HG02943 (cell line): ENCODE measurements around the gene DCP1A.
"Not testable (repeated sequence)": the region's sequence is repeated elsewhere in the genome, so short reads cannot be mapped to it uniquely, and the experiment has no call there.

ENCODE experiments used
- ATAC-seq: cut with Tn5 transposase; IDR thresholded peaks from one replicate; pipeline ENCODE4 v1.9.1; 2021; ENCODE audit warnings: mild to moderate bottlenecking, low read depth, moderate library complexity; ENCODE audit not compliant: unreplicated experiment

The DCP1A gene

GRCh38 chr3:53347261-53348064, at the start of gene DCP1A:
Gene DCP1A (minus strand): TSS chr3:53347543. CDS start chr3:53347517, 26 bp downstream.
- ATAC-seq: peak; percentile 94

GRCh38 chr3:53384465-53385423, 37.4 kb upstream of the DCP1A start:
- ATAC-seq: no peak

- ATAC-seq: no peak
These were observed 34.8 kb upstream of the DCP1A start for GRCh38 chr3:53382106-53382505.

DNA sequence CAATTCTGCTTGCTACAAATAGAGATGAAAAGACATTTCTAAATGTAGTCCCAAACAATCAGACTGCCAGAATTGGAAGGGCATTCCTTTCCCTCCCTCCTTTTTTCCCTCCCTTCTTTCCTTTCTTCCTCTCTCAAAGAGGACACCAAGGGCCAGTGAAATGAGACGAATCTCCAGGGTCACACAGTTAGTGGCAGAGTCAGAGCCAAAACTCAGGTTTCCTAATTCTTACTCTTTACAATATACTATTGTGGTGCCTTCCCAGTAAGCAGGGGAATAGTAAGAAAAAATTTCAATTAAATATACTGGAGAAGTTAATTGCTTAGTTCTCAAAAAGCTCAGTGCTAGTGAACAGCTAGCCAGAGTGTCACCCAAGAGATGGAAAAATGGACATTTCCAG, 33.0 kb upstream of the DCP1A start:
- no peak for ATAC-seq

GRCh38 chr3:53379898-53380297, 32.6 kb upstream of the DCP1A start:
- no peak for ATAC-seq

GRCh38 chr3:53377794-53378193, 30.5 kb upstream of the DCP1A start:
- ATAC-seq: no peak

DNA sequence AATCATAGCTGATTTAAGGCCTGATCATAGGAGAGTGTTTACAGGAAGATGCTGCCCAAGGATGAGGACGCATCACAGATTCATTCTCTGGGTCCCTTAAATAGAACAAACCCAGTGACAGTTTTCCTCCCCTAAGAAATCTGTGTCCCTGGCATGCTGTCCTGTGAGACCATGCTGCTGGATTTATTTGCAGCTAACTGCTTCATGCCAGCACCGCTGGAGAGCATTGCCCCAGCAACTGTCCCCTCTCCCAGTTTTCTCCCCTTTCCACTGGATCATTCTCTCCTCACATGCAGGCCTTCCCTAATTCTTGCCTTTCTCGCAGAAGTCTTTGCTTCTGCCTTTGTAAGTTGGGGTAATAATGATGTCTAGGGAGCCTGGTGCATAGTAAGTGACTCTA, 29.3 kb upstream of the DCP1A start:
- ATAC-seq: no peak

GRCh38 chr3:53375019-53375418, 27.7 kb upstream of the DCP1A start:
- no peak for ATAC-seq

GRCh38 chr3:53370719-53371118, 23.4 kb upstream of the DCP1A start:
- ATAC-seq: not testable (repeated sequence)

DNA sequence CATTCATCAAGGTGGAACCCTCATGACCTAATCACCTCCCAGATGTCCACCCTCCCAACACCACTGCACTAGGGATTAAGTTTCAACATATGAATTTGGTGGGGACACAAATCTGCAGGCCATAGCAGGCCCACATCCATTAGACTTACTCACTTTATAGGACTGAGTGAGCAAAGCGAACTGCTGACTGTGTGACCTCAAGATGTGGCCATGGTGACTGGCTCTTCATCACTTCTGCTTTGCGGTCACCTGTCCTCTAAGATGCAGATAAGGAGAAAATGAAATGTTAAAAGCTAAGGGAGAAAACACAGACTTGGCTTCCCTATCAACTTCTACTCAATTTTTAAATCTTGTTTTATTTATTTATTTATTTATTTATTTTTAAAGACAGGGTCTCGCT, 14.5 kb upstream of the DCP1A start:
- no peak for ATAC-seq

DNA sequence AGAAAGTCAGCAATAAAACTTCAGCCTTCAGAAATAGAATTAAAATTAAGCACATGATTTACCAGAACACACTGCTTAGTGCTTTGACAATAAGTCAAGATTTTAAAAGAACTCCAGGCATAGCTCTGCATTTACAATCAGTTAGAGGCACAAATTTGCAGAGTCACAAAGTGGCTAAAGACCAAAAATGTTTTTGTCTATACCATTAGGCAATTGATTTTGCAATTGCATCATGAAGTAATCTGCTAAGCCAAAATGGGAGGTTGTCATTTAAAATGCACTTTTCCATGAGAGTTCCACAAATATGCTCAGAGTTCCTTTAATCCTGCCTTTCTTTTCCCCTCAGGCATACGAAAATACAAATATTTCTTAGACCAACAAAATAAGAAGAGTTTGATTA, 10.1 kb upstream of the DCP1A start:
- no peak for ATAC-seq

DNA sequence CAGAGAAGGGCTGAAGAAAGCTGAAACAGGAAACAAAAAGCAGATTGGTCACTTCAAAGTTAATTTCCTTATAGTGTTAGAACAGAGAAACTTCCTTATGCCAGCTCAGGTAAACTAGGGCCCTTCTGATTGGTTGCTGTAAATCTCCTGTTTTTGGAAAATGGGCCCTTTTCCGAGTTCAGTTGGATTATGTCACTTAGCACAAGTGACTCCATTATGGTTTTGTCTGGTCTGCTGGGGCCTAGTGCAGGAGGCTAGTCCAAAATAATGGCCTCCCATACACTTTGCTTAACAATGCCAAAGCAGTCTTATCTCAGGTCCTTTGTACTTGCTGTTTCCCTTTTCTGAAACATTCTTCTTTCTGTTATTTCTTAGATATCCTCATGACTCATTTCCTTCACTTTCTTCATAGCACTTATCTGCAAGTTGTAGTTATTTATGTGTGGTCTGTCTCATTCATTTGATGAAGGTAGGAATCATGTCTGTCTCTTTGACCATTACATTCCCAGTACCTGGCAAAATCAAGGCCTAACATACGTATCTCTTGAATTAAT, 7.7 kb upstream of the DCP1A start:
- ATAC-seq: no peak

DNA sequence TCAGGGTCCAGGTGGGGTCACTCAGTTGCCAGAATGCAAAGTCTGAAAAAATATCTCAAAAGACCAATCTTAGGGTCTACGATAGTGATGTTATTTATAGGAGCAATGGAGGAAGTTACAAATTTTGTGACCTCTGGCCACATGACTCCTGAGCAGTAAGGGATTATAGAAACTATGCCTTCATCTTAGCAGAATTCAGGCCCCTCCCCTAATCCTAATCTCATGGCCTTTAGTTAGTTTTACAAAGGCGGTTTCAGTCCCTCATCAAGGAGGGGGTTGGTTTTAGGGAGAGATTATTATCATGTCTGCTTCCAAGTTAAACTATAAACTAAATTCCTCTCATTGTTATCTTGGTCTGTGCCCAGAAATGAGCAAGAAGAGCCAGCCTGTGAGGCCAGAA, 5.9 kb upstream of the DCP1A start:
- ATAC-seq: no peak

GRCh38 chr3:53350652-53351051, 3.3 kb upstream of the DCP1A start:
- ATAC-seq: no peak

DNA sequence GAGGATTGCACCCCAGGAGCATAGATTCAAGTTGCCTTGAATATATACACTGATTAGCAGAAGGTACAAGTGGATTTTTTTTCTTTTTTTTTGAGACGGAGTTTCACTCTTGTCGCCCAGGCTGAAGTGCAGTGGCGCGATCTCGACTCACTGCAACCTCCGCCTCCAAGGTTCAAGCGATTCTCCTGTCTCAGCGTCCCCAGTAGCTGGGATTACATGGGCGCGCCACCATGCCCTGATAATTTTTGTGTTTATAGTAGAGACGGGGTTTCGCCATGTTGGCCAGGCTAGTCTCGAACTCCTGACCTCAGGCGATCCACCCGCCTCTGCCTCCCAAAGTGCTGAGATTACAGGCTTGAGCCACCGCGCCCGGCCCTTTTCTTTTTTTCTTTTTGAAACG, 775 bp upstream of the DCP1A start:
- ATAC-seq: not testable (repeated sequence)

GRCh38 chr3:53346922-53347260, 452 bp downstream of the DCP1A start:
- no peak for ATAC-seq

- no peak for ATAC-seq
These were observed 829 bp downstream of the DCP1A start for GRCh38 chr3:53346514-53346913.

- ATAC-seq: no peak
These were observed 5.0 kb downstream of the DCP1A start for GRCh38 chr3:53342353-53342752.

DNA sequence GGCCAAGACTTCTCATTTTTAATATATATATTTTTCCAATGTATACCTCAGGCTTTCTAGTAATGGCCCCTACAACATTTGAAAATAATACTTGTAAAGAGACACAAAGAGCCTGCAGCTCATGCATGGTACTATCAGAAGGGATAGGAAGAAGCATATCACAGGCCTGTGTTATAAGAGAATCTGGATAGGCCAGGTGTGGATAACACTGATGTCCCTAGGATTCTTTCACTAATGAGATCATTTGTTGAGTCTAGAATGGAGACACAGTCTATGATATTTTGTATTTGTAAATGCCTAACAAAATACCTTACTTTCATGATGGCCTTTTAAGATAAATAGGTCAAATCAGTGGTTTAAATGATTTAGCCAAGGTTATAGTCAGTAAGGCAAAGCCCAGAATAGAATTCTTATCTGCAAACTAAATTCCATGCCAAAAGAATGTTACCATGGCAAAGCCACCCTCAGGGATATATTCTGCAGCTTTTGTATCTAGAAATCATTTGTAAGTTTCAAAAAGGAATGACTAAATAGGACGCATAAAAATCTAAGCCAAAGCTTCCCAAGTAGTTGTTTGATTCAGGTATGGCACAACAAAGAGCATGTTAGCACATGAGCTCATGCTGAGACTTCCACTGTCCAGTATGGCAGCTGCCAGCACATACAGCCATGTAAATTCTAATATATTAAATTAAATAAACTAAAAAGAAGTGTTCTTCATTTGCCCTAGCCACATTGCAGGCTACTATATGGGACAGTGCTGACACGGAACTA, 10.0 kb downstream of the DCP1A start:
- no peak for ATAC-seq

DNA sequence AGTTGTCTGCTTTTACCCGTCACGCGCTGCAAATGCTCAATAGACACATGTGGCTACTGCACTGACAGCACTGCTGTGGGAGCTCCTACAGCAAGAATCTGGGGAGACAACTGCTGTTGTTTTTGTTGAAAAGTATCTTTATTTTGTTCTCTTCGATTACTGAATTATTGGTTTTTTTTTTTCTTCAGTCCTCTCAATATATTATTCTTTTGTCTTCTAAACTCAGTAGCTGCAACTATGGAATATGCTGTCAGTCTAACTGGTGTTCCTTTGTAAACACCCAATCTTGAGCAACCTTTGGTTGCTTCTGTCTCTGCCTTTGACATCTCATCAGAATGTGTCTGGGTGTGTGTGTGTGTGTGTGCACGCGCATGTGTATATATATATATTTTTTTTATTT, 12.6 kb downstream of the DCP1A start:
- ATAC-seq: no peak

GRCh38 chr3:53331871-53332270, 15.5 kb downstream of the DCP1A start:
- no peak for ATAC-seq
